Mesenchymal stem cell (in vitro differentiated cells and primary cell): ENCODE results near the gene SLC17A4.

ENCODE experiments used
- DNase-seq: peaks from one replicate; pipeline ENCODE4 v3.0.0-alpha.2; 2013
- H2AFZ ChIP-seq: one replicate; pipeline ENCODE4 v1.6.1; 2013; ENCODE audit warnings: low read depth, mild to moderate bottlenecking, control low read depth, inconsistent platforms, low read length, moderate library complexity
- H2AK5ac ChIP-seq: 2 replicates; pipeline ENCODE4 v1.6.1; 2013; ENCODE audit warnings: low read length, moderate library complexity, mild to moderate bottlenecking, inconsistent platforms; ENCODE audit not compliant: severe bottlenecking
- H2BK120ac ChIP-seq: one replicate; pipeline ENCODE4 v1.6.1; 2013; ENCODE audit warnings: low read depth, mild to moderate bottlenecking, inconsistent platforms, low read length, moderate library complexity
- H2BK12ac ChIP-seq, 2 experiments: one replicate each; pipeline ENCODE4 v1.6.1; 2013; ENCODE audit warnings: inconsistent platforms in 2 of 2, low read length in 2 of 2, mild to moderate bottlenecking in 2 of 2, moderate library complexity in 2 of 2, control low read depth in 1 of 2
- H2BK15ac ChIP-seq: one replicate; pipeline ENCODE4 v1.6.1; 2013; ENCODE audit warnings: mild to moderate bottlenecking, low read depth, inconsistent platforms; ENCODE audit not compliant: poor library complexity, severe bottlenecking
- H2BK5ac ChIP-seq: 2 replicates; pipeline ENCODE4 v1.6.1; 2013; ENCODE audit warnings: low read depth, mild to moderate bottlenecking, low read length, control low read depth, inconsistent platforms; ENCODE audit not compliant: poor library complexity, severe bottlenecking
- H3K14ac ChIP-seq, 2 experiments: one replicate each; pipeline ENCODE4 v1.6.1; 2013; ENCODE audit warnings: inconsistent platforms in 2 of 2, low read length in 2 of 2, control low read depth in 1 of 2, mild to moderate bottlenecking in 1 of 2, moderate library complexity in 1 of 2
- H3K18ac ChIP-seq, 2 experiments: one replicate each; pipeline ENCODE4 v1.6.1; 2013; ENCODE audit warnings: inconsistent platforms in 2 of 2, low read length in 2 of 2, control low read depth in 1 of 2, low read depth in 1 of 2, mild to moderate bottlenecking in 1 of 2
- H3K23ac ChIP-seq, 2 experiments: one replicate each; pipeline ENCODE4 v1.6.1; 2013; ENCODE audit warnings: inconsistent platforms in 2 of 2, low read length in 2 of 2, mild to moderate bottlenecking in 2 of 2, moderate library complexity in 2 of 2, control low read depth in 1 of 2
- H3K27ac ChIP-seq: 2 replicates; pipeline ENCODE4 v1.5.1; 2013; ENCODE audit warnings: mild to moderate bottlenecking, moderate library complexity, low read length, control low read depth, inconsistent platforms; ENCODE audit not compliant: poor library complexity, severe bottlenecking
- H3K27me3 ChIP-seq, 2 experiments: 2 replicates each; pipeline versions ENCODE4 v1.6.1 to v1.7.0; 2013; ENCODE audit warnings: low read length in 2 of 2, mild to moderate bottlenecking in 2 of 2, moderate library complexity in 2 of 2, control low read depth in 1 of 2, inconsistent platforms in 1 of 2; ENCODE audit not compliant: control insufficient read depth in 1 of 2, insufficient read depth in 1 of 2
- H3K36me3 ChIP-seq, 2 experiments: 2 replicates each; pipeline versions ENCODE4 v1.6.1 to v1.7.0; 2013; ENCODE audit warnings: low read length in 2 of 2, control low read depth in 1 of 2, inconsistent platforms in 1 of 2, low read depth in 1 of 2, mild to moderate bottlenecking in 1 of 2; ENCODE audit not compliant: insufficient read depth in 2 of 2, control insufficient read depth in 1 of 2
- H3K4ac ChIP-seq, 2 experiments: one replicate each; pipeline ENCODE4 v1.6.1; 2013; ENCODE audit warnings: inconsistent platforms in 2 of 2, low read length in 2 of 2, mild to moderate bottlenecking in 2 of 2, moderate library complexity in 2 of 2, control low read depth in 1 of 2, low read depth in 1 of 2
- H3K4me1 ChIP-seq: 2 replicates; pipeline ENCODE4 v1.6.1; 2013; ENCODE audit warnings: low read depth, low read length, control low read depth; ENCODE audit not compliant: control insufficient read depth, insufficient read depth
- H3K4me2 ChIP-seq: 2 replicates; pipeline ENCODE4 v1.6.1; 2013; ENCODE audit warnings: low read length, mild to moderate bottlenecking, inconsistent platforms; ENCODE audit not compliant: poor library complexity, severe bottlenecking
- H3K4me3 ChIP-seq, 2 experiments: 2 replicates each; pipeline versions ENCODE4 v1.5.1 to v1.7.0; 2013; ENCODE audit warnings: low read length in 2 of 2, mild to moderate bottlenecking in 2 of 2, control low read depth in 1 of 2, low read depth in 1 of 2; ENCODE audit not compliant: insufficient read depth in 1 of 2
- H3K79me1 ChIP-seq: replicated peaks from 2 replicates; pipeline ENCODE4 v1.6.1; 2013; ENCODE audit warnings: mild to moderate bottlenecking, control low read depth, low read length, inconsistent platforms; ENCODE audit not compliant: poor library complexity, severe bottlenecking
- H3K9ac ChIP-seq: 2 replicates; pipeline ENCODE4 v1.7.0; 2013; ENCODE audit warnings: mild to moderate bottlenecking, low read length, moderate library complexity
- H3K9me3 ChIP-seq: 2 replicates; pipeline ENCODE4 v1.7.0; 2013; ENCODE audit warnings: mild to moderate bottlenecking, low read length; ENCODE audit not compliant: control insufficient read depth
- H4K8ac ChIP-seq: one replicate; pipeline ENCODE4 v1.6.1; 2013; ENCODE audit warnings: inconsistent platforms, mild to moderate bottlenecking, low read length, moderate library complexity
- H4K91ac ChIP-seq: one replicate; pipeline ENCODE4 v1.6.1; 2013; ENCODE audit warnings: mild to moderate bottlenecking, low read length, inconsistent platforms
- WGBS: methylation state at CpG from one replicate; pipeline ENCODE4 v1.1.7; 2013; ENCODE audit warnings: mixed read lengths; 5-methylcytosine and 5-hydroxymethylcytosine counted together

SLC17A4 gene

GRCh38 chr6:25732468-25733198 is 21.9 kb upstream of the SLC17A4 start:
- H3K14ac ChIP-seq: no peak overlapping the region
- no peak overlapping the region for H4K91ac ChIP-seq
- no peak overlapping the region for H3K4me3 ChIP-seq
- no peak overlapping the region for H4K8ac ChIP-seq
- no peak overlapping the region for H3K23ac ChIP-seq
- H2AFZ ChIP-seq: no peak overlapping the region
- DNase-seq: no peak
- H3K27me3 ChIP-seq: peaks cover 15 to 21% of the 10 kb centered on the region in 2 experiments
- no peak overlapping the region for H3K4me2 ChIP-seq
- no peak overlapping the region for H3K9ac ChIP-seq
- no peaks in the 10 kb centered on the region for H3K79me1 ChIP-seq
- H2BK15ac ChIP-seq: no peak overlapping the region
- peaks cover 3% of the 10 kb centered on the region for H3K4me1 ChIP-seq
- peaks cover 10% of the 10 kb centered on the region for H3K9me3 ChIP-seq
- H3K4ac ChIP-seq: no peak overlapping the region
- H3K36me3 ChIP-seq: no peaks in the 10 kb centered on the region
- H2BK120ac ChIP-seq: no peak overlapping the region
- H2BK12ac ChIP-seq: no peak overlapping the region
- WGBS: 53% methylated on average over 30 of the region's 30 CpGs
- H2AK5ac ChIP-seq: no peak overlapping the region
- no peak overlapping the region for H3K18ac ChIP-seq
- H3K27ac ChIP-seq: no peak overlapping the region
- H2BK5ac ChIP-seq: no peak overlapping the region

DNA sequence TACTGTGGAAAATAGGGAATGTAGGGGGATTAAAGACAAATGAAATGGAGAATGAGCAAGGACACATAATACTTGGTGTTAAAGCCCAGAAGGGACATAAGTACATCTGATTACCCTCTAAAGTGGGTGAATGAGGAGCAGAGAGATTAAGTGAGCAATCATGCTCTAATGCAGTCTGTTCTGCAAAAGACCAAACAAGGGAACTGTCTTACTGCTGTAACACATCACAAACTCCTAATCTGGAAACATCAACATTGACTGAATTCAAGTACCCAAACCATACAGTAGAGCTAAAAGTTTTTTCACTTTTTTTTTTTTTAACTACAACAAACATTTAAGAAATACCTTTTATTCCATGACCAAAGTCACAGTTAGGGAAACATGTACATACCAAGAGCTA is 19.3 kb upstream of the SLC17A4 start:
- no peak overlapping the region for H3K4ac ChIP-seq
- H3K4me2 ChIP-seq: no peak overlapping the region
- no peak overlapping the region for H3K9ac ChIP-seq
- peaks cover 3% of the 10 kb centered on the region for H3K4me1 ChIP-seq
- H3K4me3 ChIP-seq: no peak overlapping the region
- H3K79me1 ChIP-seq: no peaks in the 10 kb centered on the region
- H2AFZ ChIP-seq: no peak overlapping the region
- no peak for DNase-seq
- no peak overlapping the region for H2AK5ac ChIP-seq
- no peak overlapping the region for H2BK5ac ChIP-seq
- no peak overlapping the region for H4K8ac ChIP-seq
- H4K91ac ChIP-seq: no peak overlapping the region
- H3K18ac ChIP-seq: no peak overlapping the region
- H3K27ac ChIP-seq: no peak overlapping the region
- peaks cover 16% of the 10 kb centered on the region for H3K9me3 ChIP-seq
- H2BK15ac ChIP-seq: no peak overlapping the region
- H3K27me3 ChIP-seq: peaks cover 15 to 16% of the 10 kb centered on the region in 2 experiments
- H2BK12ac ChIP-seq: no peak overlapping the region
- no peak overlapping the region for H3K14ac ChIP-seq
- no peaks in the 10 kb centered on the region for H3K36me3 ChIP-seq
- H3K23ac ChIP-seq: no peak overlapping the region
- no peak overlapping the region for H2BK120ac ChIP-seq

DNA sequence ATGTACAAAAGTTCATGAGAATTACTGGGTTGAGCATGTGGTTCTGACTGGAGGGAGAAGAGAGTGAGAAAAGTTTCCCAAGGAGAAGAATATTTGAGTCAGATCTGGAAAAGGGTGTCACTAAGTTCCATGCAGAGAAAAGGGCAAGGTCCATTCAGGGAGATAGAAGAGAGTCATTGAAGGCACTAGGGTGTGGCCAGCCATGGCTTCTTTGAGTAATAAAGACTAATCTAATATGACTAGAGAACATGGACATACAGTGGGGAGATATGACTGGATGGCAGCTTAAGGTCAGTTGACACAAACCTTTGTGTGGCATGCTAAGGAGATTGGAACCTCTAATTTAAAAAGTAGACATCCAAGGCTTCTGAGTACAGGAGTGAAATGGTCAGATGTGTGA is 10.7 kb upstream of the SLC17A4 start:
- Histone ChIP-seq H3K36me3 (no peaks in the 10 kb centered on the region), H3K79me1 (no peaks in the 10 kb centered on the region), H2BK120ac (no peak overlapping the region), H3K4ac (no peak overlapping the region), H4K91ac (no peak overlapping the region), H3K14ac (no peak overlapping the region), H2BK15ac (no peak overlapping the region), H3K4me2 (no peak overlapping the region), H3K9me3 (no peaks in the 10 kb centered on the region), H2BK12ac (no peak overlapping the region), H3K27me3 (no peaks in the 10 kb centered on the region), H3K9ac (no peak overlapping the region), H2BK5ac (no peak overlapping the region), H2AFZ (no peak overlapping the region), H3K4me1 (no peaks in the 10 kb centered on the region), H3K27ac (no peak overlapping the region), H2AK5ac (no peak overlapping the region), H3K18ac (no peak overlapping the region), H3K4me3 (no peak overlapping the region), H4K8ac (no peak overlapping the region), H3K23ac (no peak overlapping the region)
- DNase-seq: no peak

DNA sequence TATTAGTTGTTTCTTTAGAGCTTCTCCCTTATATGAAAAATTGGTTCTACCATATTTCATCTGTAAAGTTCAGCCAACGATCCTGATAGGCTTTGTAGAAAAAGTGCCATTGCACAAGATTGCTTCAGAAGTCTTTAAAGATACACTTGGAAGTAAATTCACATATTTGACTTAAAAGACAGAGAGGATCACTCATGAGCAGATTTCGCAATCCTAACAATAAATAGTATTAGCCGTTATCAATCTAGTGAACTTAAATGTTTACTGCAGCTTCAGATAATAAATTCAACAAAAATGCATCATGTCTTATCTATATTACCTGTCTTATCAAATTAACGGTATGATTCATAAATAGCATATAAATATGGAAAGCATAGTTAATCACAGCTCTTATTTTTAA is 8.7 kb upstream of the SLC17A4 start:
- no peak overlapping the region for H3K14ac ChIP-seq
- no peak overlapping the region for H3K4ac ChIP-seq
- no peaks in the 10 kb centered on the region for H3K4me1 ChIP-seq
- no peak overlapping the region for H3K23ac ChIP-seq
- 100% methylated on average over 2 of the region's 4 CpGs for WGBS
- H2AFZ ChIP-seq: no peak overlapping the region
- no peaks in the 10 kb centered on the region for H3K79me1 ChIP-seq
- H2BK120ac ChIP-seq: no peak overlapping the region
- H3K18ac ChIP-seq: no peak overlapping the region
- no peaks in the 10 kb centered on the region for H3K36me3 ChIP-seq
- no peak overlapping the region for H2BK5ac ChIP-seq
- H4K8ac ChIP-seq: no peak overlapping the region
- no peaks in the 10 kb centered on the region for H3K27me3 ChIP-seq
- no peak overlapping the region for H3K9ac ChIP-seq
- no peak for DNase-seq
- H3K27ac ChIP-seq: no peak overlapping the region
- no peak overlapping the region for H2BK15ac ChIP-seq
- H2BK12ac ChIP-seq: no peak overlapping the region
- H2AK5ac ChIP-seq: no peak overlapping the region
- no peaks in the 10 kb centered on the region for H3K9me3 ChIP-seq
- no peak overlapping the region for H4K91ac ChIP-seq
- H3K4me2 ChIP-seq: no peak overlapping the region
- H3K4me3 ChIP-seq: no peak overlapping the region
